Tongue (tissue), 2 donors: Measurements from ENCODE around the gene SNRPA. TPM values are rescaled to one million over a fixed set of nuclear protein-coding genes. Genes with fewer than 3 reads are reported as not detected.
"Not testable (repeated sequence)": the region's sequence is repeated elsewhere in the genome, so short reads cannot be mapped to it uniquely, and the experiment has no call there.

Experiments used
- DNase-seq: peaks from one replicate; pipeline ENCODE4 v3.0.0-alpha.2; 2015
- total RNA-seq: library from RNA; depleted of rRNA; stranded (reverse); fragments of >200 nt; gene quantifications from one replicate; pipeline ENCODE4 v1.2.3, GENCODE V29; 2014

Gene SNRPA
- total RNA-seq, 1 donor from 2014 or later: 14.2 TPM

- DNase-seq: no peak
Measured at GRCh38 chr19:40721936-40722661, 28.9 kb upstream of the SNRPA start.

- no peak for DNase-seq
Measured at GRCh38 chr19:40723661-40724254, 27.2 kb upstream of the SNRPA start.

GRCh38 chr19:40724315-40724714 is 26.7 kb upstream of the SNRPA start:
- DNase-seq: no peak

GRCh38 chr19:40724855-40725254 is 26.1 kb upstream of the SNRPA start:
- DNase-seq: no peak

GRCh38 chr19:40726279-40726678 is 24.7 kb upstream of the SNRPA start:
- no peak for DNase-seq

- DNase-seq: not testable (repeated sequence)
Measured at GRCh38 chr19:40730065-40730464, 20.9 kb upstream of the SNRPA start.

- not testable (repeated sequence) for DNase-seq
Measured at GRCh38 chr19:40732304-40732703, 18.7 kb upstream of the SNRPA start.

GRCh38 chr19:40733149-40733548 is 17.9 kb upstream of the SNRPA start:
- no peak for DNase-seq

GRCh38 chr19:40735013-40735771 is 15.8 kb upstream of the SNRPA start:
- no peak for DNase-seq

- DNase-seq: no peak
Measured at GRCh38 chr19:40736661-40737060, 14.3 kb upstream of the SNRPA start.

GRCh38 chr19:40737102-40737644 is 13.8 kb upstream of the SNRPA start:
- DNase-seq: no peak

- no peak for DNase-seq
Measured at GRCh38 chr19:40739030-40739839, 11.8 kb upstream of the SNRPA start.

- DNase-seq: no peak
Measured at GRCh38 chr19:40739871-40740703, 10.9 kb upstream of the SNRPA start.

- DNase-seq: no peak
Measured at GRCh38 chr19:40740747-40741146, 10.3 kb upstream of the SNRPA start.

GRCh38 chr19:40741527-40742390 is 9.2 kb upstream of the SNRPA start:
- no peak for DNase-seq

GRCh38 chr19:40742477-40742876 is 8.5 kb upstream of the SNRPA start:
- DNase-seq: no peak

- no peak for DNase-seq
Measured at GRCh38 chr19:40742886-40743285, 8.1 kb upstream of the SNRPA start.

GRCh38 chr19:40743926-40744325 is 7.1 kb upstream of the SNRPA start:
- no peak for DNase-seq

GRCh38 chr19:40744554-40745401 is 6.2 kb upstream of the SNRPA start:
- no peak for DNase-seq
